Endothelial cell of umbilical vein (primary cell): ENCODE measurements around the gene PRDM11.

Experiments used
- EZH2 ChIP-seq: IDR thresholded peaks from 2 replicates; pipeline ENCODE4 v1.6.1; 2012; ENCODE audit warnings: borderline replicate concordance, low read depth, mild to moderate bottlenecking, moderate library complexity, low read length, inconsistent platforms; ENCODE audit not compliant: severe bottlenecking
- GATA2 ChIP-seq: IDR thresholded peaks from 2 replicates; pipeline ENCODE4 v1.7.0; 2011; ENCODE audit warnings: low read depth, mild to moderate bottlenecking, moderate library complexity, mixed read lengths, low read length; ENCODE audit not compliant: insufficient read length, insufficient read depth
- JUN ChIP-seq: IDR thresholded peaks from 2 replicates; pipeline ENCODE4 v1.6.1; 2011; ENCODE audit warnings: borderline replicate concordance, low read depth; ENCODE audit not compliant: insufficient read length, insufficient read depth
- MYC ChIP-seq: IDR thresholded peaks from one replicate; pipeline ENCODE4 v1.6.1; 2011; ENCODE audit warnings: mild to moderate bottlenecking, low read depth, low read length
- POLR2A ChIP-seq: IDR thresholded peaks from 2 replicates; pipeline ENCODE4 v1.6.1; 2012; ENCODE audit warnings: low read depth, mild to moderate bottlenecking, control low read depth, low read length
- POLR2AphosphoS5 ChIP-seq: IDR thresholded peaks from 2 replicates; pipeline ENCODE4 v1.6.1; 2012; ENCODE audit warnings: low read depth, mild to moderate bottlenecking, control low read depth, low read length, moderate library complexity; ENCODE audit not compliant: insufficient read depth
- TF ChIP-seq, protein P1 (sequence below), 2 donors: IDR thresholded peaks; 1 replicate in 1 of 2; 2 replicates in 1 of 2; pipeline ENCODE4 v1.5.1; 2011; ENCODE audit warnings: low read length in 2 of 2, mild to moderate bottlenecking in 2 of 2, moderate library complexity in 2 of 2, control low read depth in 1 of 2, inconsistent platforms in 1 of 2, low read depth in 1 of 2; ENCODE audit not compliant: insufficient read depth in 1 of 2; ENCODE audit errors: extremely low read depth in 1 of 2
- TF ChIP-seq, protein P2 (sequence below): IDR thresholded peaks from 2 replicates; pipeline ENCODE4 v1.6.1; 2011; ENCODE audit not compliant: insufficient read depth, insufficient read length

DNA sequence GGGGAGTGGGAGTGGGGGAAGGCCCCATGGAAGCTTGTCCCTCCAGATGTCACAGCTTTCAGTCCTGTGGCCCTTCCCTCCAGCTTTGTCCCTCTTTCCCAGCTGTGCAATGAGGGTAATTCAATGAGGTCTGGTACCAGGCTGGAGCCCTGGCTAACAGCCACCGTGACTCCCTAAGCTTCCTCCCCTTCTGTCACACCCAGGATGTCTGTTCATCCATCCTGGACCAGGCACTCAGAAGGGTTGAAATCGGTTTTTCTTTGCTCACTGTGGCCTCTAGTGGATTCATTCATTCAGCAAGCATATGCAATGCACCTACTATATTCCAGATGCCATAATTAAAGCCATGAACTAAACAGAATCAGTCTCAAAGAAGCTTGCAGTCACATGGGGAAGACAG, 101.0 kb downstream of the PRDM11 start:
- TF ChIP-seq, protein P1, sequence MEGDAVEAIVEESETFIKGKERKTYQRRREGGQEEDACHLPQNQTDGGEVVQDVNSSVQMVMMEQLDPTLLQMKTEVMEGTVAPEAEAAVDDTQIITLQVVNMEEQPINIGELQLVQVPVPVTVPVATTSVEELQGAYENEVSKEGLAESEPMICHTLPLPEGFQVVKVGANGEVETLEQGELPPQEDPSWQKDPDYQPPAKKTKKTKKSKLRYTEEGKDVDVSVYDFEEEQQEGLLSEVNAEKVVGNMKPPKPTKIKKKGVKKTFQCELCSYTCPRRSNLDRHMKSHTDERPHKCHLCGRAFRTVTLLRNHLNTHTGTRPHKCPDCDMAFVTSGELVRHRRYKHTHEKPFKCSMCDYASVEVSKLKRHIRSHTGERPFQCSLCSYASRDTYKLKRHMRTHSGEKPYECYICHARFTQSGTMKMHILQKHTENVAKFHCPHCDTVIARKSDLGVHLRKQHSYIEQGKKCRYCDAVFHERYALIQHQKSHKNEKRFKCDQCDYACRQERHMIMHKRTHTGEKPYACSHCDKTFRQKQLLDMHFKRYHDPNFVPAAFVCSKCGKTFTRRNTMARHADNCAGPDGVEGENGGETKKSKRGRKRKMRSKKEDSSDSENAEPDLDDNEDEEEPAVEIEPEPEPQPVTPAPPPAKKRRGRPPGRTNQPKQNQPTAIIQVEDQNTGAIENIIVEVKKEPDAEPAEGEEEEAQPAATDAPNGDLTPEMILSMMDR (IDR thresholded peaks at IDR 0.05; ENCODE audit: extremely low read depth in 1 of 2, insufficient read depth in 1 of 2, low read depth in 1 of 2, low read length in 2 of 2) = no peak
- no peak for TF ChIP-seq JUN
- no peak for TF ChIP-seq POLR2AphosphoS5
- TF ChIP-seq EZH2 = no peak
- TF ChIP-seq POLR2A = no peak
- TF ChIP-seq, protein P2, sequence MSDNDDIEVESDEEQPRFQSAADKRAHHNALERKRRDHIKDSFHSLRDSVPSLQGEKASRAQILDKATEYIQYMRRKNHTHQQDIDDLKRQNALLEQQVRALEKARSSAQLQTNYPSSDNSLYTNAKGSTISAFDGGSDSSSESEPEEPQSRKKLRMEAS = no peak
- TF ChIP-seq GATA2 = no peak
- TF ChIP-seq MYC = no peak
